Measurements from ENCODE around the gene FAIM.

DNA sequence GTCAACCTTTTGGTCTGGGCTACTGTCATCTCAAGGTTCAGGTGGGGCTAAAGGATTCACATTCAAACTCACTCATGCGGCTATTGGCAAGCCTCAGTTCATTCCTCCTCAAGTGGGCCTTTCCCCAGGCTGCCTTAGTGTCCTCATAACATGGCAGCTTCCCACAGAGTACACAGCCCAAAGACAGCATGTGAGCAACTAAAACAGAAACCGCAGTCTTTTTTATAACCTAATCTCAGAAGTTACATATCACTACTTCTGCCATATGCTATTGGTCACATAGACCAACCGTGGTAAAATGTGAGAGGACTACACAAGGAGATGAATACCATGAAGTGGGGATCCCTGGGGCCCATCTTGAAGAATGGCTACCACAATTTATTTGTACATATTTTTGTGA lies 10.0 kb upstream of the FAIM start:
- TF ChIP-seq, protein P1, sequence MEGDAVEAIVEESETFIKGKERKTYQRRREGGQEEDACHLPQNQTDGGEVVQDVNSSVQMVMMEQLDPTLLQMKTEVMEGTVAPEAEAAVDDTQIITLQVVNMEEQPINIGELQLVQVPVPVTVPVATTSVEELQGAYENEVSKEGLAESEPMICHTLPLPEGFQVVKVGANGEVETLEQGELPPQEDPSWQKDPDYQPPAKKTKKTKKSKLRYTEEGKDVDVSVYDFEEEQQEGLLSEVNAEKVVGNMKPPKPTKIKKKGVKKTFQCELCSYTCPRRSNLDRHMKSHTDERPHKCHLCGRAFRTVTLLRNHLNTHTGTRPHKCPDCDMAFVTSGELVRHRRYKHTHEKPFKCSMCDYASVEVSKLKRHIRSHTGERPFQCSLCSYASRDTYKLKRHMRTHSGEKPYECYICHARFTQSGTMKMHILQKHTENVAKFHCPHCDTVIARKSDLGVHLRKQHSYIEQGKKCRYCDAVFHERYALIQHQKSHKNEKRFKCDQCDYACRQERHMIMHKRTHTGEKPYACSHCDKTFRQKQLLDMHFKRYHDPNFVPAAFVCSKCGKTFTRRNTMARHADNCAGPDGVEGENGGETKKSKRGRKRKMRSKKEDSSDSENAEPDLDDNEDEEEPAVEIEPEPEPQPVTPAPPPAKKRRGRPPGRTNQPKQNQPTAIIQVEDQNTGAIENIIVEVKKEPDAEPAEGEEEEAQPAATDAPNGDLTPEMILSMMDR (conservative IDR thresholded peaks at IDR 0.05 in 1 of 2, IDR thresholded peaks at IDR 0.05 in 1 of 2; ENCODE audit: low read depth in 1 of 2, low read length in 2 of 2): no peak
- TF ChIP-seq EZH2 (IDR thresholded peaks at IDR 0.05; ENCODE audit: low read length, missing control alignments): no peak
